Keratinocyte (primary cell): Measurements from ENCODE around the gene HGS. TPM values are rescaled to one million over a fixed set of nuclear protein-coding genes. Genes with fewer than 3 reads are reported as not detected.
A peak's percentile ranks its signal among the peaks of the same experiment; 100 is the strongest.

Source experiments
- DNase-seq: peaks from one replicate; pipeline ENCODE4 v3.0.0-alpha.2; 2011; ENCODE audit warnings: low read depth, missing footprints, low spot score
- FAIRE-seq: peaks from 2 replicates; lab custom pipeline; 2011; peaks lifted over from hg19 to GRCh38; lab: Jason Lieb, UNC
- H2AFZ ChIP-seq: 2 replicates; pipeline ENCODE4 v1.6.0; 2012; ENCODE audit warnings: low read length, control low read depth, inconsistent platforms; ENCODE audit not compliant: control insufficient read depth
- H3K27ac ChIP-seq: 2 replicates; pipeline ENCODE4 v1.5.1; 2011; ENCODE audit warnings: low read length; ENCODE audit not compliant: control insufficient read depth, insufficient read depth
- H3K27me3 ChIP-seq: 3 replicates; pipeline ENCODE4 v1.6.0; 2011; ENCODE audit warnings: low read length; ENCODE audit not compliant: control insufficient read depth, insufficient read depth; ENCODE audit errors: extremely low read depth
- H3K36me3 ChIP-seq, 2 experiments: 2 replicates in 1 of 2; 3 replicates in 1 of 2; pipeline ENCODE4 v1.5.1; 2011; ENCODE audit warnings: low read length in 2 of 2, mild to moderate bottlenecking in 1 of 2; ENCODE audit not compliant: control insufficient read depth in 2 of 2, insufficient read depth in 2 of 2; ENCODE audit errors: extremely low read depth in 1 of 2
- H3K4me1 ChIP-seq: 3 replicates; pipeline ENCODE4 v1.5.1; 2011; ENCODE audit warnings: low read length; ENCODE audit not compliant: control insufficient read depth, insufficient read depth; ENCODE audit errors: extremely low read depth
- H3K4me2 ChIP-seq: 3 replicates; pipeline ENCODE4 v1.6.0; 2011; ENCODE audit warnings: low read depth, low read length; ENCODE audit not compliant: control insufficient read depth, insufficient read depth; ENCODE audit errors: extremely low read depth
- H3K4me3 ChIP-seq, 3 experiments: fragments of 200-600 bp in 1 of 3; sonication (generic) in 1 of 3; 2 replicates in 2 of 3; 3 replicates in 1 of 3; pipeline ENCODE4 v1.5.1; 2011 to 2016; ENCODE audit warnings: low read length in 3 of 3, mild to moderate bottlenecking in 3 of 3, control low read depth in 2 of 3, inconsistent platforms in 1 of 3, low read depth in 1 of 3, mixed read lengths in 1 of 3, mixed run types in 1 of 3, moderate library complexity in 1 of 3; ENCODE audit not compliant: control insufficient read depth in 2 of 3, insufficient read depth in 2 of 3; ENCODE audit errors: extremely low read depth in 1 of 3
- H3K79me2 ChIP-seq: 2 replicates; pipeline ENCODE4 v1.6.0; 2012; ENCODE audit warnings: low read length; ENCODE audit not compliant: control insufficient read depth, insufficient read depth
- H3K9ac ChIP-seq: 3 replicates; pipeline ENCODE4 v1.6.0; 2011; ENCODE audit warnings: low read length; ENCODE audit not compliant: control insufficient read depth, insufficient read depth; ENCODE audit errors: extremely low read depth
- H3K9me1 ChIP-seq: 3 replicates; pipeline ENCODE4 v1.6.0; 2011; ENCODE audit warnings: low read length; ENCODE audit not compliant: control insufficient read depth, insufficient read depth; ENCODE audit errors: extremely low read depth
- H3K9me3 ChIP-seq: 2 replicates; pipeline ENCODE4 v1.5.1; 2012; ENCODE audit warnings: low read depth, low read length; ENCODE audit not compliant: control insufficient read depth
- H4K20me1 ChIP-seq: 3 replicates; pipeline ENCODE4 v1.6.0; 2011; ENCODE audit warnings: low read length; ENCODE audit not compliant: control insufficient read depth, insufficient read depth; ENCODE audit errors: extremely low read depth
- EZH2 ChIP-seq: IDR thresholded peaks from one replicate; pipeline ENCODE4 v1.6.1; 2012; ENCODE audit warnings: inconsistent platforms, mild to moderate bottlenecking, low read length, moderate library complexity
- dilution Hi-C: fragments of 300-500 bp; cut with MboI; formaldehyde crosslinking; loops from one replicate; pipeline ENCODE4 v1.7.0; 2020; ENCODE audit warnings: low sequenced_read_pairs; ENCODE audit not compliant: extremely low pct_ligation_motif_present
- polyA plus RNA-seq, 5 experiments: library from polyadenylated mRNA; depleted of rRNA in 3 of 5; stranded (reverse) in 3 of 5; stranded (forward) in 1 of 5; unstranded in 1 of 5; fragments of >200 nt; gene quantifications; 1 replicate in 1 of 5; 2 replicates in 3 of 5; 3 replicates in 1 of 5; pipeline versions ENCODE4 v1.2.1 to v1.2.3, GENCODE V29; 2011 to 2012; ENCODE audit warnings: missing spikeins in 2 of 5, low read depth in 1 of 5, low replicate concordance in 1 of 5
- TF ChIP-seq, protein P1 (sequence below), 3 experiments: IDR thresholded peaks in 1 of 3; conservative IDR thresholded peaks in 1 of 3; optimal IDR thresholded peaks in 1 of 3; 2 replicates in 2 of 3; 3 replicates in 1 of 3; pipeline versions ENCODE3 to v1.5.1; 2011; ENCODE audit warnings: low read length in 3 of 3, mild to moderate bottlenecking in 3 of 3, moderate library complexity in 2 of 3, control low read depth in 1 of 3, inconsistent platforms in 1 of 3; ENCODE audit not compliant: insufficient read depth in 2 of 3; ENCODE audit errors: extremely low read depth in 1 of 3

The HGS gene
- polyA plus RNA-seq, 1 donor (not counting 4 experiments of a cell fraction or from before 2014, with no cell fraction given) = 79.6 TPM

DNA sequence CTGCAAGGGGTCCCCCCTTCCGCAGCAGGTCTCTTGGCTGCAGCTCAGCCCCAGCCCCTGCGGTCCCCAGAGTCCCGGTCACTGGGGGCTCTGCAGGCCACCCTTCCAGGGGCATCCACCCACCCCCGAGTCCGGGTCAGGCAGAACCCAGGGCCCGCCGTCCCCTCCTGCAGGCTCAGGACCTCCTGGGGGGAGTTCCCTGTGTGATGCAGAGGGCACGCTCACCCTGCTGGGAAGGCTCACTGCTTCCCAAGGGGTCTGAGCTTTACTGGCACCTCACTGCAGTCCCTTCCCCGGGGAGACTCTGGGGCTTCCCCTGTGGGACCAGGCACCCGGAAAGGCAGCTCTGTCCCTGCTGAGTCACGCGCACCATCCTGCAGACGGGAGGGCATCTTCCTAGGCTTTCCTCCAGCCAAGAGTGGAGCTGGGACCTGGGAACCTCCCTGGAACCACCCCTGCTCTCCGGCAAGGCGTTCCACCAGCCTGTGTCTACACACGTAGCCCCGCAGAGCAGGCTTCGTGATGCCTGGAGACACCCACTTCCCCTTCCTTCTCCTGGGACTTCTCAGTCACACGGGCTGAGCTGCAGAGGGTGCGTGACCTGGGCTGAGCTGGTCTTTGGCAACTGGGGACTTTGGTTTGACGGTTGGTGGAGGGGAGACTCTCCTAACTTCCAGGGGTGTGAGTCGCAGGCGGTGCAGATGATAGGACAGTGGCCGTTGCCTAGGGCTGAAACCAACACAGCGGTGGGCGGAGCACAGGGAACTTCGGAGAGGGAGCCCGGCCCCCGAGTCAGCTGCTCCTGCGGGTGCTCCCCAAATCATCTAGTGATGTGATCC is 51.7 kb downstream of the HGS start:
- Histone ChIP-seq H3K4me3 (peak overlapping the region; percentile 5 to 60 (median 20)), H3K9me1 (no peaks in the 10 kb centered on the region), H4K20me1 (no peaks in the 10 kb centered on the region), H2AFZ (peak overlapping the region; percentile 74), H3K4me1 (peaks cover 25% of the 10 kb centered on the region), H3K27me3 (no peaks in the 10 kb centered on the region), H3K9ac (peak overlapping the region; percentile 7), H3K9me3 (no peaks in the 10 kb centered on the region), H3K27ac (no peak overlapping the region), H3K79me2 (no peaks in the 10 kb centered on the region), H3K4me2 (peak overlapping the region; percentile 85), H3K36me3 (no peaks in the 10 kb centered on the region)
- dilution Hi-C loops = no loop called here
- FAIRE-seq = peak; percentile 67
- TF ChIP-seq EZH2 = no peak
- no peak for DNase-seq

DNA sequence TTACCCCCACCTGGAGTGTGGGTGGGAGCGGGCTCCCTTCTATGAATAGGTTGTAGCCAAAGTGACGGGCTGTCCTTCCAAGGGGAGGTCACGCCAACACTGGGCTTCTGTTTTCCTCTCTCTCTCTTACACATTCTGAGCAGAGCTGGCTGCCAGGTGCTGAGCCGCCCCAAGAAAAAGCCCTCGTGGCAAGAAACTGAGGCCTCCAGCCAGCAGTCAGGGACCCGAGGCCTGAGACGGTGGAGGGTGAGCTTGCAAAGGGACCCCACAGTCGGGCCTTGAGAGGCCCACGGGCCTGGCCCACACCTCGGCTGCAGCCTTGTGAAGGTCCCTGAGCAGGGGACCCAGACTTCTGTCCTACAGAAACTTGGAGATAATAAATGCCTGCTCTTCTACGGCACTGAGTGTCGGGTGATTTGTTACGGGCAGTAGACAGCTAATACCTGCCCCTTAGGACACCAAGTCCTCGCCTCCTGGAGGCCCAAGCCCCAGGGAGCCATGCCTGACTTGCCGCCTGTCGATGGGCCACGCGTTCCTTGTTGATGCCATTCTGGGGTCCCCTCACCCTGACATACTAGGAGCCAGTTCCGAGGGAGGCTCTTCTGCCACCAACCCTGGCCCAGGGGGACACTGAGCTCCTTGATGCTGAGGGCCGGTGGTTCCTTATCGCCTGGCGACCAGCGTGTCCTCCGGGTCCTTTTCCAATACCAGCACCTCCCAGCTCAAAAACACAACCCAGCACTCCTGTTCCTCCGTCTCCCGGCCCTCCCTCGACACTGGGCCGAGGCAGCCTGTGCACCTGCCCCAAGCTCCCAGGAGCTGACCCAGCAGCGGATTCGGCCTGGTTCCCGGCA is 54.4 kb downstream of the HGS start:
- Histone ChIP-seq H3K27ac (no peak overlapping the region), H3K79me2 (no peaks in the 10 kb centered on the region), H3K9ac (no peak overlapping the region), H3K36me3 (no peaks in the 10 kb centered on the region), H3K27me3 (no peaks in the 10 kb centered on the region), H3K9me3 (no peaks in the 10 kb centered on the region), H2AFZ (no peak overlapping the region), H4K20me1 (no peaks in the 10 kb centered on the region), H3K4me2 (no peak overlapping the region), H3K4me1 (peaks cover 13% of the 10 kb centered on the region), H3K4me3 (no peak overlapping the region), H3K9me1 (no peaks in the 10 kb centered on the region)
- FAIRE-seq (no peak), DNase-seq (no peak)
- no peak for TF ChIP-seq EZH2
- TF ChIP-seq, protein P1, sequence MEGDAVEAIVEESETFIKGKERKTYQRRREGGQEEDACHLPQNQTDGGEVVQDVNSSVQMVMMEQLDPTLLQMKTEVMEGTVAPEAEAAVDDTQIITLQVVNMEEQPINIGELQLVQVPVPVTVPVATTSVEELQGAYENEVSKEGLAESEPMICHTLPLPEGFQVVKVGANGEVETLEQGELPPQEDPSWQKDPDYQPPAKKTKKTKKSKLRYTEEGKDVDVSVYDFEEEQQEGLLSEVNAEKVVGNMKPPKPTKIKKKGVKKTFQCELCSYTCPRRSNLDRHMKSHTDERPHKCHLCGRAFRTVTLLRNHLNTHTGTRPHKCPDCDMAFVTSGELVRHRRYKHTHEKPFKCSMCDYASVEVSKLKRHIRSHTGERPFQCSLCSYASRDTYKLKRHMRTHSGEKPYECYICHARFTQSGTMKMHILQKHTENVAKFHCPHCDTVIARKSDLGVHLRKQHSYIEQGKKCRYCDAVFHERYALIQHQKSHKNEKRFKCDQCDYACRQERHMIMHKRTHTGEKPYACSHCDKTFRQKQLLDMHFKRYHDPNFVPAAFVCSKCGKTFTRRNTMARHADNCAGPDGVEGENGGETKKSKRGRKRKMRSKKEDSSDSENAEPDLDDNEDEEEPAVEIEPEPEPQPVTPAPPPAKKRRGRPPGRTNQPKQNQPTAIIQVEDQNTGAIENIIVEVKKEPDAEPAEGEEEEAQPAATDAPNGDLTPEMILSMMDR (optimal IDR thresholded peaks at IDR 0.05 in 1 of 3, IDR thresholded peaks at IDR 0.05 in 1 of 3, conservative IDR thresholded peaks at IDR 0.05 in 1 of 3; ENCODE audit: extremely low read depth in 1 of 3, insufficient read depth in 2 of 3, low read length in 3 of 3) = no peak
- dilution Hi-C loops = no loop called here
